K562 (cell line): Measurements from ENCODE around the gene PNPLA2. TPM values are rescaled to one million over a fixed set of nuclear protein-coding genes. Genes with fewer than 3 reads are reported as not detected.
A peak's percentile ranks its signal among the peaks of the same experiment; 100 is the strongest.

ENCODE experiments used
- BDP1 ChIP-seq: IDR thresholded peaks from 3 replicates; pipeline ENCODE4 v1.6.1; 2011; ENCODE audit not compliant: insufficient read length, insufficient read depth
- ETV5 ChIP-seq: sonication (generic); formaldehyde crosslinking; IDR thresholded peaks from 2 replicates; pipeline ENCODE4 v1.4.0; 2020; ENCODE audit warnings: low read depth, mild to moderate bottlenecking, missing genetic modification reagents
- IRF2 ChIP-seq: sonication (generic); formaldehyde crosslinking; IDR thresholded peaks from 2 replicates; pipeline ENCODE4 v1.8.1; 2022; ENCODE audit warnings: mild to moderate bottlenecking, missing genetic modification reagents
- JUND ChIP-seq, 2 experiments: IDR thresholded peaks; 2 replicates in 1 of 2; 3 replicates in 1 of 2; pipeline ENCODE4 v1.6.1; 2011; ENCODE audit warnings: borderline replicate concordance in 2 of 2, low read depth in 2 of 2, low read length in 2 of 2, improper control_type of control experiment in 1 of 2, missing biosample characterization in 1 of 2, missing genetic modification characterization in 1 of 2, missing genetic modification reagents in 1 of 2
- MTA2 ChIP-seq: fragments of 450-650 bp; IDR thresholded peaks from 2 replicates; pipeline ENCODE4 v1.6.1; 2016; ENCODE audit warnings: low read depth
- NBN ChIP-seq: fragments of 450-650 bp; IDR thresholded peaks from 2 replicates; pipeline ENCODE4 v1.6.1; 2016; ENCODE audit warnings: low read depth, mild to moderate bottlenecking
- NFE2 ChIP-seq: IDR thresholded peaks from 2 replicates; pipeline ENCODE4 v1.6.1; 2014; ENCODE audit warnings: antibody characterized with exemption, low read depth
- RAD21 ChIP-seq, 2 experiments: fragments of 250-450 bp in 1 of 2; fragments of 450-650 bp in 1 of 2; sonication (Bioruptor Pico) in 1 of 2; formaldehyde crosslinking in 1 of 2; IDR thresholded peaks in 1 of 2; conservative IDR thresholded peaks in 1 of 2; 2 replicates each; pipeline versions ENCODE4 v1.4.0 to v1.8.0; 2020 to 2022; ENCODE audit warnings: mild to moderate bottlenecking in 2 of 2, moderate library complexity in 1 of 2
- SIX5 ChIP-seq, 2 experiments: IDR thresholded peaks; 2 replicates each; pipeline ENCODE4 v1.6.1; 2011; ENCODE audit warnings: low read length in 2 of 2, borderline replicate concordance in 1 of 2, low read depth in 1 of 2, mild to moderate bottlenecking in 1 of 2, moderate library complexity in 1 of 2; ENCODE audit not compliant: insufficient read depth in 1 of 2
- TAF7 ChIP-seq: fragments of 450-650 bp; IDR thresholded peaks from 2 replicates; pipeline ENCODE4 v1.6.1; 2016; ENCODE audit warnings: missing genetic modification characterization, missing compliant biosample characterization
- TEAD2 ChIP-seq: fragments of 450-650 bp; IDR thresholded peaks from 2 replicates; pipeline ENCODE4 v1.6.1; 2016; ENCODE audit warnings: missing genetic modification characterization, control low read depth, missing compliant biosample characterization
- ZFX ChIP-seq: sonication (generic); formaldehyde crosslinking; IDR thresholded peaks from 2 replicates; pipeline ENCODE4 v1.8.0; 2022; ENCODE audit warnings: mild to moderate bottlenecking, missing genetic modification reagents, moderate library complexity
- ZNF586 ChIP-seq: fragments of 450-650 bp; formaldehyde crosslinking; conservative IDR thresholded peaks from 2 replicates; pipeline ENCODE4 v1.4.0; 2020; ENCODE audit warnings: mild to moderate bottlenecking, moderate library complexity
- ZNF699 ChIP-seq: fragments of 250-450 bp; sonication (Bioruptor Pico); IDR thresholded peaks from 2 replicates; pipeline ENCODE4 v1.8.0; 2021; ENCODE audit warnings: mild to moderate bottlenecking, moderate library complexity; ENCODE audit not compliant: insufficient replicate concordance
- polyA plus RNA-seq, 8 experiments: library from polyadenylated mRNA; depleted of rRNA in 4 of 8; stranded (reverse) in 5 of 8; unstranded in 3 of 8; fragments of >200 nt; fragmentation: Nextera tagmentation in 2 of 8; fragmentation: Illumina TruSeq in 1 of 8; extraction: Ambion mirVana in 2 of 8; extraction: Trizol in 1 of 8; gene quantifications; 2 replicates each; pipeline versions ENCODE4 v1.2.1 to v1.2.3, GENCODE V29; 2011 to 2014; ENCODE audit warnings: inconsistent platforms in 1 of 8, missing spikeins in 1 of 8
- total RNA-seq, 7 experiments: library from RNA; depleted of rRNA in 6 of 7; stranded (reverse); fragments of >200 nt in 6 of 7; fragmentation: Illumina TruSeq in 2 of 7; extraction: Trizol in 2 of 7; gene quantifications; 2 replicates each; pipeline versions ENCODE4 v1.2.1 to v1.2.3, GENCODE V29; 2011 to 2021; ENCODE audit warnings: low replicate concordance in 1 of 7
- TF ChIP-seq, protein P1 (sequence below): fragments of 450-650 bp; formaldehyde crosslinking; IDR thresholded peaks from 2 replicates; pipeline ENCODE4 v1.4.0; 2022; ENCODE audit warnings: mild to moderate bottlenecking, moderate library complexity
- TF ChIP-seq, protein P2 (sequence below): fragments of 150-350 bp; IDR thresholded peaks from 2 replicates; pipeline ENCODE4 v1.6.1; 2014; ENCODE audit warnings: low read depth, mild to moderate bottlenecking, low read length, borderline replicate concordance
- TF ChIP-seq, protein P3 (sequence below): fragments of 250-450 bp; sonication (Bioruptor Pico); IDR thresholded peaks from 2 replicates; pipeline ENCODE4 v1.8.0; 2022; ENCODE audit warnings: inconsistent platforms
- TF ChIP-seq, protein P4 (sequence below), 2 experiments: IDR thresholded peaks; 2 replicates each; pipeline ENCODE4 v1.6.1; 2011; ENCODE audit warnings: borderline replicate concordance in 1 of 2, control low read depth in 1 of 2, low read depth in 1 of 2, low read length in 1 of 2, mild to moderate bottlenecking in 1 of 2, mixed read lengths in 1 of 2, moderate library complexity in 1 of 2; ENCODE audit not compliant: insufficient read depth in 1 of 2, insufficient read length in 1 of 2, poor library complexity in 1 of 2, severe bottlenecking in 1 of 2; ENCODE audit errors: extremely low read depth in 1 of 2

Gene PNPLA2
- total and polyA plus RNA-seq, 9 of the 15 experiments (the other 6 are each of a cell fraction or from before 2014, with no cell fraction given): 0.39 to 87.1 (median 8.4) TPM

DNA sequence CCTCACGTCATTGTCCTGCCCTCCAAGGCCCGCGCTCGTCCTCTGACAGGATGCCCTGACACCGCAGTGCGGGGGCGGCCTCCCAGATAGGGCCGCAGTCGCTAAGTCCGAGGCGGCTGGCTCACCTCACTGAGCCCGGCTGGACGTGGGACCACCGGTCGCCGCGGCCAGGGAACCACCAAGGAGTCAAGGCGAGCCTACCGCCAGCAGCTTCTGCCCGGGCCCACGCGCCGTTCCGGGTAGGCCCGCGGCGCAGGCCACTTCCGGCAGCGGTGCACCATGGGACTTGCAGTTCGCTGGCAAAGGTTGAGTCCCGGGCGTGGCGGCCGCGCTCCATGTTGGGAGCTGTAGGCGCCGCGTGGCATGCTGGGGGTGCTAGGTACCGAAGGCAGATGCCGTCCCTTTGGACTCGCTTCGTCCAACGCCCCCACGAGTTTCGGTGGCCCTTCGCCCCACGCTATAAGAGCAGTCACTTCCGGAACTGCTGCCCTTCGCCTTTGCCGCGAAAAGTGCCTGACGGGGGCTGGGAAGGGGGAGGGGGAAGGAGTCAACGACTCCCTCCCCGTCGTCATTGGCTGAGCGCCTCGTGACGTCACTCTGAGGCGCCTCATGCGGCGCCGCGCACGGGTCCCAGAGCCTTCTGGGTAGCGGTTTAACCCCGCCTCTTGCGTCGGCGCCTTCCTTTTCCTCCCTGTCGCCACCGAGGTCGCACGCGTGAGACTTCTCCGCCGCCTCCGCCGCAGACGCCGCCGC, 9.3 kb upstream of the PNPLA2 start, which contains the start of gene RPLP2 (continued):
- TF ChIP-seq TAF7 (tag): peak; percentile 42; the same call in 1 of the 2 replicates
- TF ChIP-seq ZNF699 (CRISPR knock-in tag): no peak
- TF ChIP-seq ETV5 (CRISPR knock-in tag): peak; percentile 94
- no peak for TF ChIP-seq ZNF586
- TF ChIP-seq, protein P1, sequence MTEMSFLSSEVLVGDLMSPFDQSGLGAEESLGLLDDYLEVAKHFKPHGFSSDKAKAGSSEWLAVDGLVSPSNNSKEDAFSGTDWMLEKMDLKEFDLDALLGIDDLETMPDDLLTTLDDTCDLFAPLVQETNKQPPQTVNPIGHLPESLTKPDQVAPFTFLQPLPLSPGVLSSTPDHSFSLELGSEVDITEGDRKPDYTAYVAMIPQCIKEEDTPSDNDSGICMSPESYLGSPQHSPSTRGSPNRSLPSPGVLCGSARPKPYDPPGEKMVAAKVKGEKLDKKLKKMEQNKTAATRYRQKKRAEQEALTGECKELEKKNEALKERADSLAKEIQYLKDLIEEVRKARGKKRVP (CRISPR knock-in tag): no peak
- peak; percentile 81 to 83 for TF ChIP-seq SIX5 (IDR thresholded peaks at IDR 0.05; ENCODE audit: borderline replicate concordance in 1 of 2, insufficient read depth in 1 of 2, low read depth in 1 of 2, low read length in 2 of 2)
- no peak for TF ChIP-seq TEAD2 (tag)
- TF ChIP-seq IRF2 (CRISPR knock-in tag): no peak
- TF ChIP-seq, protein P2, sequence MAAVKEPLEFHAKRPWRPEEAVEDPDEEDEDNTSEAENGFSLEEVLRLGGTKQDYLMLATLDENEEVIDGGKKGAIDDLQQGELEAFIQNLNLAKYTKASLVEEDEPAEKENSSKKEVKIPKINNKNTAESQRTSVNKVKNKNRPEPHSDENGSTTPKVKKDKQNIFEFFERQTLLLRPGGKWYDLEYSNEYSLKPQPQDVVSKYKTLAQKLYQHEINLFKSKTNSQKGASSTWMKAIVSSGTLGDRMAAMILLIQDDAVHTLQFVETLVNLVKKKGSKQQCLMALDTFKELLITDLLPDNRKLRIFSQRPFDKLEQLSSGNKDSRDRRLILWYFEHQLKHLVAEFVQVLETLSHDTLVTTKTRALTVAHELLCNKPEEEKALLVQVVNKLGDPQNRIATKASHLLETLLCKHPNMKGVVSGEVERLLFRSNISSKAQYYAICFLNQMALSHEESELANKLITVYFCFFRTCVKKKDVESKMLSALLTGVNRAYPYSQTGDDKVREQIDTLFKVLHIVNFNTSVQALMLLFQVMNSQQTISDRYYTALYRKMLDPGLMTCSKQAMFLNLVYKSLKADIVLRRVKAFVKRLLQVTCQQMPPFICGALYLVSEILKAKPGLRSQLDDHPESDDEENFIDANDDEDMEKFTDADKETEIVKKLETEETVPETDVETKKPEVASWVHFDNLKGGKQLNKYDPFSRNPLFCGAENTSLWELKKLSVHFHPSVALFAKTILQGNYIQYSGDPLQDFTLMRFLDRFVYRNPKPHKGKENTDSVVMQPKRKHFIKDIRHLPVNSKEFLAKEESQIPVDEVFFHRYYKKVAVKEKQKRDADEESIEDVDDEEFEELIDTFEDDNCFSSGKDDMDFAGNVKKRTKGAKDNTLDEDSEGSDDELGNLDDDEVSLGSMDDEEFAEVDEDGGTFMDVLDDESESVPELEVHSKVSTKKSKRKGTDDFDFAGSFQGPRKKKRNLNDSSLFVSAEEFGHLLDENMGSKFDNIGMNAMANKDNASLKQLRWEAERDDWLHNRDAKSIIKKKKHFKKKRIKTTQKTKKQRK: no peak
- peak; percentile 99 for TF ChIP-seq NBN
- TF ChIP-seq BDP1: no peak
- TF ChIP-seq MTA2: no peak
- TF ChIP-seq JUND (IDR thresholded peaks at IDR 0.05; ENCODE audit: borderline replicate concordance, low read depth, low read length): peak; percentile 76
- no peak; the same call in 1 of the 3 replicates for TF ChIP-seq JUND (tag; IDR thresholded peaks at IDR 0.05; ENCODE audit: borderline replicate concordance, low read depth, low read length)
- TF ChIP-seq ZFX (CRISPR knock-in tag): peak; percentile 100
- TF ChIP-seq, protein P3, sequence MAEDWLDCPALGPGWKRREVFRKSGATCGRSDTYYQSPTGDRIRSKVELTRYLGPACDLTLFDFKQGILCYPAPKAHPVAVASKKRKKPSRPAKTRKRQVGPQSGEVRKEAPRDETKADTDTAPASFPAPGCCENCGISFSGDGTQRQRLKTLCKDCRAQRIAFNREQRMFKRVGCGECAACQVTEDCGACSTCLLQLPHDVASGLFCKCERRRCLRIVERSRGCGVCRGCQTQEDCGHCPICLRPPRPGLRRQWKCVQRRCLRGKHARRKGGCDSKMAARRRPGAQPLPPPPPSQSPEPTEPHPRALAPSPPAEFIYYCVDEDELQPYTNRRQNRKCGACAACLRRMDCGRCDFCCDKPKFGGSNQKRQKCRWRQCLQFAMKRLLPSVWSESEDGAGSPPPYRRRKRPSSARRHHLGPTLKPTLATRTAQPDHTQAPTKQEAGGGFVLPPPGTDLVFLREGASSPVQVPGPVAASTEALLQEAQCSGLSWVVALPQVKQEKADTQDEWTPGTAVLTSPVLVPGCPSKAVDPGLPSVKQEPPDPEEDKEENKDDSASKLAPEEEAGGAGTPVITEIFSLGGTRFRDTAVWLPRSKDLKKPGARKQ (CRISPR knock-in tag): no peak
- peak; percentile 10; the same call in 1 of the 2 replicates for TF ChIP-seq NFE2
- TF ChIP-seq, protein P4, sequence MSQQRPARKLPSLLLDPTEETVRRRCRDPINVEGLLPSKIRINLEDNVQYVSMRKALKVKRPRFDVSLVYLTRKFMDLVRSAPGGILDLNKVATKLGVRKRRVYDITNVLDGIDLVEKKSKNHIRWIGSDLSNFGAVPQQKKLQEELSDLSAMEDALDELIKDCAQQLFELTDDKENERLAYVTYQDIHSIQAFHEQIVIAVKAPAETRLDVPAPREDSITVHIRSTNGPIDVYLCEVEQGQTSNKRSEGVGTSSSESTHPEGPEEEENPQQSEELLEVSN (IDR thresholded peaks at IDR 0.05; ENCODE audit: borderline replicate concordance in 1 of 2, extremely low read depth in 1 of 2, insufficient read depth in 1 of 2, insufficient read length in 1 of 2, low read depth in 1 of 2, low read length in 1 of 2, poor library complexity in 1 of 2, severe bottlenecking in 1 of 2): peak; percentile 77 to 89
- TF ChIP-seq RAD21 (CRISPR knock-in tag; conservative IDR thresholded peaks at IDR 0.05 in 1 of 2, IDR thresholded peaks at IDR 0.05 in 1 of 2): no peak
